OCI-LY7 (cell line): Measurements from ENCODE around the gene POLR3H. TPM values are rescaled to one million over a fixed set of nuclear protein-coding genes. Genes with fewer than 3 reads are reported as not detected.

Source experiments
- BruUV-seq: library from RNA; stranded (reverse); fragments of 400-500 nt; replicated peaks from 2 replicates; lab custom pipeline; 2021; lab: Mats Ljungman, UMichigan
- CTCF ChIA-PET: fragments of 300-600 bp; sonication (Branson Sonifier 250); formaldehyde crosslinking; loops from one replicate; lab custom pipeline; 2022; ENCODE audit warnings: antibody characterized with exemption; ENCODE audit not compliant: unreplicated experiment; lab: Charles Lee
- POLR2A ChIA-PET: fragments of 300-600 bp; sonication (Branson Sonifier 250); formaldehyde crosslinking; loops from one replicate; lab custom pipeline; 2022; ENCODE audit warnings: antibody characterized with exemption; lab: Charles Lee
- DNase-seq: peaks from one replicate; pipeline ENCODE4 v3.0.0-alpha.2; 2015; ENCODE audit warnings: low spot score
- H2AFZ ChIP-seq: fragments of 200-600 bp; sonication (generic), shearing (Covaris generic); 2 replicates; pipeline ENCODE4 v1.6.1; 2014; ENCODE audit warnings: mild to moderate bottlenecking, antibody characterized with exemption, low read length, moderate library complexity
- H3K27ac ChIP-seq: fragments of 200-600 bp; sonication (generic); 2 replicates; pipeline ENCODE4 v1.5.1; 2014; ENCODE audit warnings: mixed run types, low read depth, mild to moderate bottlenecking, moderate library complexity, low read length, inconsistent platforms; ENCODE audit not compliant: poor library complexity, severe bottlenecking
- H3K36me3 ChIP-seq: fragments of 200-600 bp; sonication (generic); 2 replicates; pipeline ENCODE4 v1.6.1; 2014; ENCODE audit warnings: mild to moderate bottlenecking, antibody characterized with exemption, low read length, moderate library complexity, mixed read lengths; ENCODE audit not compliant: insufficient read depth
- H3K4me1 ChIP-seq: fragments of 200-600 bp; sonication (generic); 2 replicates; pipeline ENCODE4 v1.5.1; 2014; ENCODE audit warnings: mild to moderate bottlenecking, low read length; ENCODE audit not compliant: insufficient read depth, poor library complexity, severe bottlenecking
- H3K4me2 ChIP-seq: fragments of 200-600 bp; sonication (generic); 2 replicates; pipeline ENCODE4 v1.6.1; 2014; ENCODE audit warnings: mild to moderate bottlenecking, low read length
- H3K4me3 ChIP-seq: fragments of 200-600 bp; sonication (generic); 2 replicates; pipeline ENCODE4 v1.5.1; 2014; ENCODE audit warnings: mild to moderate bottlenecking, low read depth, low read length; ENCODE audit not compliant: poor library complexity, severe bottlenecking
- H3K79me2 ChIP-seq: fragments of 200-600 bp; sonication (generic); 2 replicates; pipeline ENCODE4 v1.6.1; 2016; ENCODE audit warnings: low read depth, mild to moderate bottlenecking, low read length, moderate library complexity, mixed read lengths; ENCODE audit not compliant: insufficient read depth
- H3K9me2 ChIP-seq: fragments of 200-600 bp; sonication (generic); 2 replicates; pipeline ENCODE4 v1.6.1; 2016; ENCODE audit warnings: mild to moderate bottlenecking, low read length, mixed read lengths; ENCODE audit not compliant: insufficient read depth
- H3K9me3 ChIP-seq: fragments of 200-600 bp; sonication (generic); 2 replicates; pipeline ENCODE4 v1.6.1; 2014; ENCODE audit warnings: mild to moderate bottlenecking, mixed run types, low read length, mixed read lengths
- H4K20me1 ChIP-seq: fragments of 200-600 bp; sonication (generic); 2 replicates; pipeline ENCODE4 v1.6.1; 2014; ENCODE audit warnings: mild to moderate bottlenecking, antibody characterized with exemption, low read length, moderate library complexity, mixed read lengths; ENCODE audit not compliant: insufficient read depth
- EZH2phosphoT487 ChIP-seq: fragments of 200-600 bp; sonication (generic); IDR thresholded peaks from 2 replicates; pipeline ENCODE4 v1.6.1; 2018; ENCODE audit warnings: low read depth, borderline replicate concordance, mild to moderate bottlenecking, mixed run types, antibody characterized with exemption, low read length, moderate library complexity, mixed read lengths
- intact Hi-C: fragments of 100-400 bp; cut with micrococcal nuclease; formaldehyde crosslinking; loops from one replicate; pipeline ENCODE4 v1.10.0; 2022; ENCODE audit not compliant: unreplicated experiment
- total RNA-seq, 2 experiments: library from RNA; depleted of rRNA in 1 of 2; stranded (reverse); fragments of >200 nt in 1 of 2; shearing (Covaris generic) in 1 of 2; gene quantifications; 2 replicates each; pipeline ENCODE4 v1.2.3, GENCODE V29; 2014 to 2022
- TF ChIP-seq, protein P1 (sequence below): fragments of 200-600 bp; sonication (generic); conservative IDR thresholded peaks from 2 replicates; pipeline ENCODE4 v1.5.1; 2014; ENCODE audit warnings: mild to moderate bottlenecking, antibody characterized with exemption, low read length, moderate library complexity, mixed read lengths

POLR3H gene
- total RNA-seq, 2 experiments from 2014 or later: 28.5 to 48.3 TPM

DNA sequence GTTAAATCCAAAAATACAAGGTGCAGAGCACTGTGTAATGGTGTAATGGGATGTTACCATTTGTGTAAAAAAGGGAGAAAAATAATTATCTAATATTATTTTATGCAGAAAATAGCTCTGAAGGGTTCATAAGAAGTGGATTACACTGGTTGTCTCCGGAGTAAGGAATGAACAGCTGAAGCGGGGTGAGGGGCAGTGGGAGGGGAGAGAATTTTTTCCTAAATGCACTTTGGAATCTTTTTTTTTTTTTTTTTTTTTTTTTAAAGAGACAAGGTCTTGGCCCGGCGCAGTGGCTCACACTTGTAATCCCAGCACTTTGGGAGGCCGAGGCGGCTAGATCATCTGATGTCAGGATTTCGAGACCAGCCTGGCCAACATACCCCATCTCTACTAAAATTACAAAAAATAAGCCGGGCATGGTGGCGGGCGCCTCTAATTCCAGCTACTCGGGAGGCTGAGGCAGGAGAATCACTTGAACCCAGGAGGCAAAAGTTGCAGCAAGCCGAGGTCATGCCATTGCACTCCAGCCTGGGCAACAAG lies 6.8 kb upstream of the POLR3H start:
- Histone ChIP-seq H3K9me3 (no peaks in the 10 kb centered on the region), H3K4me1 (no peaks in the 10 kb centered on the region), H3K9me2 (no peaks in the 10 kb centered on the region), H3K79me2 (no peaks in the 10 kb centered on the region), H4K20me1 (no peaks in the 10 kb centered on the region), H2AFZ (no peak overlapping the region), H3K27ac (no peak overlapping the region), H3K4me2 (no peak overlapping the region), H3K36me3 (no peaks in the 10 kb centered on the region), H3K4me3 (no peak overlapping the region)
- intact Hi-C loops: no loop called here
- DNase-seq: no peak
- POLR2A ChIA-PET: interaction anchor here (0.6 to 0.7 kb wide), 2 partner anchors 39 to 1305 kb away, joined by 3 to 6 read pairs; no protein-coding TSS in a partner anchor
- no TSS peak for BruUV-seq
- TF ChIP-seq, protein P1, sequence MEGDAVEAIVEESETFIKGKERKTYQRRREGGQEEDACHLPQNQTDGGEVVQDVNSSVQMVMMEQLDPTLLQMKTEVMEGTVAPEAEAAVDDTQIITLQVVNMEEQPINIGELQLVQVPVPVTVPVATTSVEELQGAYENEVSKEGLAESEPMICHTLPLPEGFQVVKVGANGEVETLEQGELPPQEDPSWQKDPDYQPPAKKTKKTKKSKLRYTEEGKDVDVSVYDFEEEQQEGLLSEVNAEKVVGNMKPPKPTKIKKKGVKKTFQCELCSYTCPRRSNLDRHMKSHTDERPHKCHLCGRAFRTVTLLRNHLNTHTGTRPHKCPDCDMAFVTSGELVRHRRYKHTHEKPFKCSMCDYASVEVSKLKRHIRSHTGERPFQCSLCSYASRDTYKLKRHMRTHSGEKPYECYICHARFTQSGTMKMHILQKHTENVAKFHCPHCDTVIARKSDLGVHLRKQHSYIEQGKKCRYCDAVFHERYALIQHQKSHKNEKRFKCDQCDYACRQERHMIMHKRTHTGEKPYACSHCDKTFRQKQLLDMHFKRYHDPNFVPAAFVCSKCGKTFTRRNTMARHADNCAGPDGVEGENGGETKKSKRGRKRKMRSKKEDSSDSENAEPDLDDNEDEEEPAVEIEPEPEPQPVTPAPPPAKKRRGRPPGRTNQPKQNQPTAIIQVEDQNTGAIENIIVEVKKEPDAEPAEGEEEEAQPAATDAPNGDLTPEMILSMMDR: no peak
- no peak for TF ChIP-seq EZH2phosphoT487
- CTCF ChIA-PET: no interaction called here

DNA sequence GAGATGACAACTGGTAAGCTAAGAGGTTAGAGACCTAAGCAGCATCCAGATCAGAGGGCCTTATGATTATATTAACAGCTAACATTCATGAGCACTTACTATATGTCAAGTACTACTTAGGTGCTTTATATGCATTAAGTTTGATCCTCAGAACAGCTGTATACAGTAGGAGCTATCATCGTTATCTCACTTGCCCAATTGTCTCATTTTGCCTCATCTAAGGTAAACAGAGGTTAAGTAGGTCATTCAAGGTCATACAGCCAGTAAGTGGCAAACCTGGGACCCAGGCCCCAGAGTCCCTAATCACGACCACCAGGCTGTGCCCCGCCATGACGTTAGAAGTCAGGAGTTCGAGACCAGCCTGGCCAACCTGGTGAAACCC lies 4.6 kb upstream of the POLR3H start:
- Histone ChIP-seq H3K79me2 (peaks cover 3% of the 10 kb centered on the region; the same call in 1 of the 2 replicates), H3K27ac (no peak overlapping the region), H4K20me1 (no peaks in the 10 kb centered on the region), H2AFZ (no peak overlapping the region), H3K9me3 (no peaks in the 10 kb centered on the region), H3K4me3 (no peak overlapping the region), H3K4me1 (peaks cover 10% of the 10 kb centered on the region), H3K9me2 (no peaks in the 10 kb centered on the region), H3K4me2 (no peak overlapping the region), H3K36me3 (no peaks in the 10 kb centered on the region)
- ChIA-PET CTCF (no interaction called here), POLR2A (no interaction called here)
- no peak for DNase-seq
- TF ChIP-seq, protein P1: no peak
- no peak for TF ChIP-seq EZH2phosphoT487
- BruUV-seq: no TSS peak
- intact Hi-C loops: no loop called here
